OCI-LY7 (cell line): ENCODE measurements around the gene KIF3A. TPM values are rescaled to one million over a fixed set of nuclear protein-coding genes. Genes with fewer than 3 reads are reported as not detected.

ENCODE experiments used
- BruUV-seq: library from RNA; stranded (reverse); fragments of 400-500 nt; replicated peaks from 2 replicates; lab custom pipeline; 2021; lab: Mats Ljungman, UMichigan
- CTCF ChIA-PET: fragments of 300-600 bp; sonication (Branson Sonifier 250); formaldehyde crosslinking; loops from one replicate; lab custom pipeline; 2022; ENCODE audit warnings: antibody characterized with exemption; ENCODE audit not compliant: unreplicated experiment; lab: Charles Lee
- POLR2A ChIA-PET: fragments of 300-600 bp; sonication (Branson Sonifier 250); formaldehyde crosslinking; loops from one replicate; lab custom pipeline; 2022; ENCODE audit warnings: antibody characterized with exemption; lab: Charles Lee
- DNase-seq: peaks from one replicate; pipeline ENCODE4 v3.0.0-alpha.2; 2015; ENCODE audit warnings: low spot score
- H2AFZ ChIP-seq: fragments of 200-600 bp; sonication (generic), shearing (Covaris generic); 2 replicates; pipeline ENCODE4 v1.6.1; 2014; ENCODE audit warnings: mild to moderate bottlenecking, antibody characterized with exemption, low read length, moderate library complexity
- H3K27ac ChIP-seq: fragments of 200-600 bp; sonication (generic); 2 replicates; pipeline ENCODE4 v1.5.1; 2014; ENCODE audit warnings: mixed run types, low read depth, mild to moderate bottlenecking, moderate library complexity, low read length, inconsistent platforms; ENCODE audit not compliant: poor library complexity, severe bottlenecking
- H3K36me3 ChIP-seq: fragments of 200-600 bp; sonication (generic); 2 replicates; pipeline ENCODE4 v1.6.1; 2014; ENCODE audit warnings: mild to moderate bottlenecking, antibody characterized with exemption, low read length, moderate library complexity, mixed read lengths; ENCODE audit not compliant: insufficient read depth
- H3K4me1 ChIP-seq: fragments of 200-600 bp; sonication (generic); 2 replicates; pipeline ENCODE4 v1.5.1; 2014; ENCODE audit warnings: mild to moderate bottlenecking, low read length; ENCODE audit not compliant: insufficient read depth, poor library complexity, severe bottlenecking
- H3K4me2 ChIP-seq: fragments of 200-600 bp; sonication (generic); 2 replicates; pipeline ENCODE4 v1.6.1; 2014; ENCODE audit warnings: mild to moderate bottlenecking, low read length
- H3K4me3 ChIP-seq: fragments of 200-600 bp; sonication (generic); 2 replicates; pipeline ENCODE4 v1.5.1; 2014; ENCODE audit warnings: mild to moderate bottlenecking, low read depth, low read length; ENCODE audit not compliant: poor library complexity, severe bottlenecking
- H3K79me2 ChIP-seq: fragments of 200-600 bp; sonication (generic); 2 replicates; pipeline ENCODE4 v1.6.1; 2016; ENCODE audit warnings: low read depth, mild to moderate bottlenecking, low read length, moderate library complexity, mixed read lengths; ENCODE audit not compliant: insufficient read depth
- H3K9me2 ChIP-seq: fragments of 200-600 bp; sonication (generic); 2 replicates; pipeline ENCODE4 v1.6.1; 2016; ENCODE audit warnings: mild to moderate bottlenecking, low read length, mixed read lengths; ENCODE audit not compliant: insufficient read depth
- H3K9me3 ChIP-seq: fragments of 200-600 bp; sonication (generic); 2 replicates; pipeline ENCODE4 v1.6.1; 2014; ENCODE audit warnings: mild to moderate bottlenecking, mixed run types, low read length, mixed read lengths
- H4K20me1 ChIP-seq: fragments of 200-600 bp; sonication (generic); 2 replicates; pipeline ENCODE4 v1.6.1; 2014; ENCODE audit warnings: mild to moderate bottlenecking, antibody characterized with exemption, low read length, moderate library complexity, mixed read lengths; ENCODE audit not compliant: insufficient read depth
- CTCF ChIP-seq: fragments of 200-600 bp; sonication (generic); conservative IDR thresholded peaks from 2 replicates; pipeline ENCODE4 v1.5.1; 2014; ENCODE audit warnings: mild to moderate bottlenecking, antibody characterized with exemption, low read length, moderate library complexity, mixed read lengths
- EZH2phosphoT487 ChIP-seq: fragments of 200-600 bp; sonication (generic); IDR thresholded peaks from 2 replicates; pipeline ENCODE4 v1.6.1; 2018; ENCODE audit warnings: low read depth, borderline replicate concordance, mild to moderate bottlenecking, mixed run types, antibody characterized with exemption, low read length, moderate library complexity, mixed read lengths
- intact Hi-C: fragments of 100-400 bp; cut with micrococcal nuclease; formaldehyde crosslinking; loops from one replicate; pipeline ENCODE4 v1.10.0; 2022; ENCODE audit not compliant: unreplicated experiment
- total RNA-seq, 2 experiments: library from RNA; depleted of rRNA in 1 of 2; stranded (reverse); fragments of >200 nt in 1 of 2; shearing (Covaris generic) in 1 of 2; gene quantifications; 2 replicates each; pipeline ENCODE4 v1.2.3, GENCODE V29; 2014 to 2022

The KIF3A gene
- total RNA-seq, 2 experiments from 2014 or later: 6.7 to 14.2 TPM

DNA sequence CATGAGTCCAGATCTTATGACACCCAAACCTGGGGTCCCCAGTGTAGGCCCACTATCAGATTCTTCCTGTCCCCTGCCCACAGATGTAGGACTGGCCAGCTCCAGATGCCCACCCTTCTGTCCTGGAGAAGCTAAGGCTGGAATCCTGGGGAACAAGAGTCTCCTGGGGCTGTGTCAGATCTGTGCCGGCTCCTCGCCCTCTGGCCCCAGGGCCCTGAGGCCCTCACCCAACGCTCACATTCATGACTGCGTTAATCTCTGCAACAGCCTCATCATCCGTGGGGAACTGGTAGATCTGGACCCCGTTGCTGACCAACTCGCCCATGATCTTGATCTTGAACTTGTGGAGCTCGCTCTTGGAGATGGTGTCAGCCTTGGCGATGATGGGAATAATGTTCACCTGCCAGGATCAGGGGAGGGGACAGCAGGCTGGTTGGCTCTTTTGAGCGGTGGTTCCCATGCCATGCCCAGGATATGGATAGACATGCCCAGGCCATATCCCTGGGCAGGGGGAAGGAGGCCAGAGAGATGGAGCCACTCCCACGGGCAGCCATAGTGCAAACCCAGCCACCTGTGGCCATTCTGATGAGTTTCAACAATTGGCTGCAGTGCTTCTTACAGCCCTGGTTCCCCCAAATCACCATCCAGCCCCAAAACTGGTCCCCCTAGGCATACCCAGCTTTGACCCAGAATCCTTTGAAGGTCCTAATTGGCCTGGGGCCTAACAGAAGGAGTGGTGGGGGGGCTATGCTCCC, 25.1 kb upstream of the KIF3A start:
- Histone ChIP-seq H3K4me1 (no peaks in the 10 kb centered on the region), H2AFZ (no peak overlapping the region), H3K9me2 (no peaks in the 10 kb centered on the region), H3K4me2 (no peak overlapping the region), H3K36me3 (no peaks in the 10 kb centered on the region), H3K4me3 (no peak overlapping the region), H3K79me2 (no peaks in the 10 kb centered on the region), H4K20me1 (no peaks in the 10 kb centered on the region), H3K9me3 (no peaks in the 10 kb centered on the region), H3K27ac (no peak overlapping the region)
- intact Hi-C loops: no loop called here
- CTCF ChIA-PET: no interaction called here
- DNase-seq: no peak
- POLR2A ChIA-PET: no interaction called here
- TF ChIP-seq EZH2phosphoT487 (no peak), CTCF (no peak)
- BruUV-seq: no TSS peak

- DNase-seq: no peak
- intact Hi-C loops: no loop called here
- POLR2A ChIA-PET: no interaction called here
- no peaks in the 10 kb centered on the region for H3K4me1 ChIP-seq
- H3K4me3 ChIP-seq: no peak overlapping the region
- H3K79me2 ChIP-seq: no peaks in the 10 kb centered on the region
- H3K4me2 ChIP-seq: no peak overlapping the region
- no peaks in the 10 kb centered on the region for H3K9me3 ChIP-seq
- CTCF ChIA-PET: no interaction called here
- no peaks in the 10 kb centered on the region for H3K9me2 ChIP-seq
- TF ChIP-seq CTCF (no peak), EZH2phosphoT487 (no peak)
- H3K36me3 ChIP-seq: no peaks in the 10 kb centered on the region
- no peak overlapping the region for H3K27ac ChIP-seq
- no TSS peak for BruUV-seq
- no peak overlapping the region for H2AFZ ChIP-seq
- no peaks in the 10 kb centered on the region for H4K20me1 ChIP-seq
Observed at GRCh38 chr5:132761321-132762240, 24.2 kb upstream of the KIF3A start.
